NCI-H446 treated with DMSO at 0.1 percent for 48 hours (cell line): ENCODE measurements around the gene SPRR2G.
"Not testable (repeated sequence)": the region's sequence is repeated elsewhere in the genome, so short reads cannot be mapped to it uniquely, and the experiment has no call there.

Source experiments
- DNase-seq: peaks from one replicate; lab custom pipeline; 2025; lab: John Stamatoyannopoulos, UW

Gene SPRR2G

DNA sequence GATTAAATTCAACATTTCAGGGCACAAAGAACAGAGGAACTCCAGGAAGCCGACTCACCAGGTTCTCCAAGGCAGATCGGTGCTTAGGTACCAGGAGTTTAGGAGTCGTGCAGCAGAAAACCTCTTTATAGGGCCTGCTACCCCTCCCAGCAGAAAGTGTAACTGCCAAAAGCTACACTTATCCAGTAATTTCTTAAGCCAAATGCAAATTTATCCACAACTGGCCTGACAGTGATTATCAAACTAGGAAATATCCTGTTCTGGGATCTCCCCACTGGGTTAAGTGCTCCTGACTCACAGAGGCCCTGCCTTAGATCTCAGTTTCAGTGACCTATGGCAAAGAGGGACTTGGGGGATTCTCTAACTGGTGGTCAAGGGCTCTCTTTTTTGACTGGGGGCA, 37.3 kb downstream of the SPRR2G start, which contains the start of gene SPRR2F:
Gene SPRR2F (minus strand): TSS at position 101 of the 400 bp plus-strand sequence. CDS start 783 bp downstream, outside the sequence.
- no peak for DNase-seq

DNA sequence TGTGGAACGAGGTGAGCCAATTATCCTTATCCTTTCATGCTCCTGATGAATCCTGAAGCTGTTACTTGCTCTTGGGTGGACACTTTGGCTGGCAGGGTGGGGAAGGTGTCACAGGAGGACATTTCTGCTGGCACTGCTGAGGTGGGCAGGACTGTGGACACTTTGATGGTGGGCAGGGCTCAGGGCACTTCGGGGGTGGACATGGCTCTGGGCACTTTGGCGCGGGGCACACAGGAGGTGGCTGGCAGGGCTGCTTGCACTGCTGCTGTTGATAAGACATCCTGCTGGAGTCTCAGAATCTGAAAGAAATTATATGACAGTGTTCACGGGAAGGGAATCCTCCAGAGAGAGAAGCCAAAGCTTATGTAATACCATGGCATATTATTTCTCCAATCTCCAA, 38.2 kb downstream of the SPRR2G start:
- DNase-seq, result not testable (repeated sequence)

DNA sequence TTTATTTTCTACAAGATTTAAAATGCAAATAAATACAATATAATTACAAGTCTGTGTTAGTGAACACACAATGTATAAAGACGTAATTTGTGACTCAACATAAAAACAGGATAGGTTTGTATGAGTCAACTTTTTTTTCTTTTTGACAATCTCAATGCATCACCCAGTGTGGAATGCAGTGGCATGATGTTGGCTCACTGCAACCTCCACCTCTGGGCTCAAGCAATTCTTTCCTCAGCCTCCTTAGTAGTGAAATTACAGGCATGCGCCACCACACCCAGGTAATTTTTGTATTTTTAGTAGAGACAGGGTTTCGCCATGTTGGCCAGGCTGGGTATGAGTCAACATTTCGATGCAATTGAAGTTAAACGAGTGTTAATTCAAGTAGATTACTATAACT, 50.4 kb downstream of the SPRR2G start:
- no peak for DNase-seq
